H9 (cell line): ENCODE results near the gene HAPLN2. TPM values are rescaled to one million over a fixed set of nuclear protein-coding genes. Genes with fewer than 3 reads are reported as not detected.

Experiments used
- DNase-seq: peaks from one replicate; pipeline ENCODE4 v3.0.0-alpha.2; 2017
- H2AFZ ChIP-seq: one replicate; pipeline ENCODE4 v1.6.1; 2013; ENCODE audit warnings: mild to moderate bottlenecking, low read length, control low read depth, moderate library complexity
- H2AK5ac ChIP-seq: 2 replicates; pipeline ENCODE4 v1.6.1; 2013; ENCODE audit warnings: low read length, control low read depth, mixed read lengths; ENCODE audit not compliant: insufficient read length
- H2BK120ac ChIP-seq: one replicate; pipeline ENCODE4 v1.6.1; 2013; ENCODE audit warnings: low read depth, mild to moderate bottlenecking, low read length, control low read depth, inconsistent platforms; ENCODE audit not compliant: poor library complexity, severe bottlenecking
- H2BK12ac ChIP-seq: 2 replicates; pipeline ENCODE4 v1.6.1; 2013; ENCODE audit warnings: low read length, control low read depth, mixed read lengths, low read depth; ENCODE audit not compliant: insufficient read length
- H2BK15ac ChIP-seq: 2 replicates; pipeline ENCODE4 v1.6.1; 2013; ENCODE audit warnings: low read depth, low read length, control low read depth
- H2BK20ac ChIP-seq: one replicate; pipeline ENCODE4 v1.6.1; 2013; ENCODE audit warnings: low read depth, mild to moderate bottlenecking, low read length, control low read depth, inconsistent platforms; ENCODE audit not compliant: poor library complexity, severe bottlenecking
- H2BK5ac ChIP-seq: 2 replicates; pipeline ENCODE4 v1.6.1; 2013; ENCODE audit warnings: low read length, control low read depth, mixed read lengths; ENCODE audit not compliant: insufficient read length
- H3K14ac ChIP-seq: 2 replicates; pipeline ENCODE4 v1.6.1; 2013; ENCODE audit warnings: low read length, control low read depth; ENCODE audit not compliant: insufficient read depth
- H3K18ac ChIP-seq: 2 replicates; pipeline ENCODE4 v1.6.1; 2013; ENCODE audit warnings: low read depth, mild to moderate bottlenecking, mixed read lengths, low read length, control low read depth; ENCODE audit not compliant: insufficient read length
- H3K23ac ChIP-seq: 2 replicates; pipeline ENCODE4 v1.6.1; 2013; ENCODE audit warnings: low read length, control low read depth, mixed read lengths, low read depth; ENCODE audit not compliant: insufficient read length
- H3K23me2 ChIP-seq: 2 replicates; pipeline ENCODE4 v1.6.1; 2013; ENCODE audit warnings: low read depth, mild to moderate bottlenecking, mixed read lengths, low read length, control low read depth; ENCODE audit not compliant: insufficient read length, poor library complexity, severe bottlenecking
- H3K27ac ChIP-seq: 2 replicates; pipeline ENCODE4 v1.5.1; 2013; ENCODE audit warnings: low read length, control low read depth, mixed read lengths, low read depth; ENCODE audit not compliant: insufficient read length
- H3K27me3 ChIP-seq: 2 replicates; pipeline ENCODE4 v1.6.1; 2013; ENCODE audit warnings: low read length, control low read depth, inconsistent platforms; ENCODE audit not compliant: insufficient read depth
- H3K4ac ChIP-seq: 2 replicates; pipeline ENCODE4 v1.6.1; 2013; ENCODE audit warnings: low read depth, mild to moderate bottlenecking, control low read depth, inconsistent platforms, low read length, moderate library complexity
- H3K4me1 ChIP-seq: 2 replicates; pipeline ENCODE4 v1.6.1; 2013; ENCODE audit warnings: low read length, control low read depth, inconsistent platforms; ENCODE audit not compliant: insufficient read depth
- H3K4me2 ChIP-seq: 2 replicates; pipeline ENCODE4 v1.6.1; 2013; ENCODE audit warnings: low read length, control low read depth, mixed read lengths; ENCODE audit not compliant: insufficient read length, insufficient read depth
- H3K56ac ChIP-seq: 2 replicates; pipeline ENCODE4 v1.6.1; 2013; ENCODE audit warnings: low read depth, mild to moderate bottlenecking, mixed read lengths, low read length, control low read depth; ENCODE audit not compliant: insufficient read length
- H3K79me1 ChIP-seq: 2 replicates; pipeline ENCODE4 v1.6.1; 2013; ENCODE audit warnings: low read depth, mild to moderate bottlenecking, moderate library complexity, low read length, control low read depth, inconsistent platforms; ENCODE audit not compliant: insufficient read depth, poor library complexity, severe bottlenecking
- H3K79me2 ChIP-seq: 2 replicates; pipeline ENCODE4 v1.6.1; 2013; ENCODE audit warnings: low read length, control low read depth, inconsistent platforms; ENCODE audit not compliant: insufficient read depth
- H3K9ac ChIP-seq: 2 replicates; pipeline ENCODE4 v1.6.1; 2013; ENCODE audit warnings: low read length, control low read depth, mixed read lengths; ENCODE audit not compliant: insufficient read length; ENCODE audit errors: extremely low read depth
- H3K9me3 ChIP-seq: one replicate; pipeline ENCODE4 v1.6.1; 2013; ENCODE audit warnings: low read depth, low read length, inconsistent platforms; ENCODE audit not compliant: control insufficient read depth
- H3T11ph ChIP-seq: one replicate; pipeline ENCODE4 v1.6.1; 2013; ENCODE audit warnings: mild to moderate bottlenecking, low read length, control low read depth, inconsistent platforms
- H4K20me1 ChIP-seq: one replicate; pipeline ENCODE4 v1.6.1; 2013; ENCODE audit not compliant: control insufficient read depth, insufficient read length, insufficient read depth
- H4K5ac ChIP-seq: 2 replicates; pipeline ENCODE4 v1.6.1; 2013; ENCODE audit warnings: low read depth, mild to moderate bottlenecking, mixed read lengths, low read length, control low read depth; ENCODE audit not compliant: insufficient read length
- H4K8ac ChIP-seq: replicated peaks from 2 replicates; pipeline ENCODE4 v1.6.1; 2013; ENCODE audit warnings: low read length, control low read depth, mixed read lengths, low read depth; ENCODE audit not compliant: insufficient read length
- H4K91ac ChIP-seq: 2 replicates; pipeline ENCODE4 v1.6.1; 2013; ENCODE audit warnings: low read depth, mild to moderate bottlenecking, moderate library complexity, mixed read lengths, low read length, control low read depth; ENCODE audit not compliant: insufficient read length
- H3K27ac Mint-ChIP-seq, 3 experiments: 2 replicates in 2 of 3; 3 replicates in 1 of 3; pipeline ENCODE4 v1.8.0; 2020 to 2021; ENCODE audit warnings: mixed read lengths in 3 of 3, mild to moderate bottlenecking in 1 of 3, moderate library complexity in 1 of 3
- H3K27me3 Mint-ChIP-seq: 2 replicates; pipeline ENCODE4 v1.8.0; 2021; ENCODE audit warnings: low read depth, mild to moderate bottlenecking, moderate library complexity, mixed read lengths
- H3K36me3 Mint-ChIP-seq, 3 experiments: 2 replicates in 2 of 3; 3 replicates in 1 of 3; pipeline ENCODE4 v1.8.0; 2020 to 2021; ENCODE audit warnings: low read depth in 3 of 3, mixed read lengths in 3 of 3; ENCODE audit not compliant: insufficient read depth in 1 of 3
- H3K4me1 Mint-ChIP-seq, 2 experiments: 2 replicates each; pipeline ENCODE4 v1.8.0; 2020; ENCODE audit warnings: mixed read lengths in 2 of 2
- H3K4me3 Mint-ChIP-seq, 2 experiments: 2 replicates in 1 of 2; 3 replicates in 1 of 2; pipeline ENCODE4 v1.8.0; 2020 to 2021; ENCODE audit warnings: mild to moderate bottlenecking in 2 of 2, mixed read lengths in 2 of 2, moderate library complexity in 1 of 2
- H3K9me3 Mint-ChIP-seq, 2 experiments: 2 replicates in 1 of 2; 3 replicates in 1 of 2; pipeline ENCODE4 v1.8.0; 2020; ENCODE audit warnings: mild to moderate bottlenecking in 2 of 2, mixed read lengths in 2 of 2, moderate library complexity in 1 of 2
- WGBS: extraction: QIAGEN DNeasy Blood & Tissue Kit; methylation state at CpG from one replicate; pipeline ENCODE4 v1.1.7; 2013; ENCODE audit warnings: missing lambda C conversion rate, low lambda C conversion rate, mixed read lengths; ENCODE audit not compliant: insufficient read length; ENCODE audit errors: extremely low coverage; 5-methylcytosine and 5-hydroxymethylcytosine counted together
- total RNA-seq: library from RNA; stranded (reverse); gene quantifications from 2 replicates; pipeline ENCODE4 v1.2.1, GENCODE V29; 2021
- TF ChIP-seq, protein P1 (sequence below): fragments of 200-600 bp; sonication (generic); conservative IDR thresholded peaks from 3 replicates; pipeline ENCODE4 v1.8.0; 2021; ENCODE audit warnings: antibody characterized with exemption, mild to moderate bottlenecking

Gene HAPLN2
- total RNA-seq, 1 experiment from 2014 or later: 0.46 TPM

DNA sequence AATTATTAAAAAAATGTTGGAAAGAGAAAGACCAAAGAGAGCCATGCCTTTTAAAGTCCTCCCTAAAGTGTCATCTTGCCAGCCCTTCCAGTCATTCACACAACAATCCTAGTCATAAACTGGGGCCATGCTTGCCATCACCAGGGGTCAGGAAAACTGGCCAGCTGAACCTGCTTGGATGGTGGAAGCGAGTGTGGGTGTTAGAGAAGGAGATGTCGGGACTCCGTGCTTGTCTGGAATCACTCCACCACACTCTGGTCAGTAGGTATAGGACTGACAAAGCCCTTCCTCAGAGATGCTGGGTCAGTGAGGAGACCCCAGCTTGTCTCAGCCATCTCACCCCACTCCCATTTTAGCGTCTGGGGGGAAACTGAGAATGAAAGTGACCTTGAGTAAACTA, 3.3 kb upstream of the HAPLN2 start:
- Histone ChIP-seq H2BK20ac (no peak overlapping the region), H3K27ac (no peak overlapping the region), H2BK15ac (no peak overlapping the region), H3K23me2 (no peaks in the 10 kb centered on the region), H3K79me1 (no peaks in the 10 kb centered on the region), H3K4ac (no peak overlapping the region), H3K4me1 (no peaks in the 10 kb centered on the region; the same call in 1 of the 2 replicates), H4K91ac (no peak overlapping the region), H4K8ac (no peak overlapping the region), H3T11ph (no peak overlapping the region), H3K9ac (no peak overlapping the region), H4K20me1 (no peaks in the 10 kb centered on the region), H2BK120ac (no peak overlapping the region), H3K23ac (no peak overlapping the region), H2AFZ (no peak overlapping the region), H3K56ac (no peak overlapping the region), H3K18ac (no peak overlapping the region), H3K4me2 (no peak overlapping the region), H2AK5ac (no peak overlapping the region), H4K5ac (no peak overlapping the region), H3K14ac (no peak overlapping the region), H2BK5ac (no peak overlapping the region), H3K27me3 (peaks cover 5% of the 10 kb centered on the region; the same call in 1 of the 2 replicates), H2BK12ac (no peak overlapping the region), H3K79me2 (no peaks in the 10 kb centered on the region), H3K9me3 (no peaks in the 10 kb centered on the region)
- DNase-seq: no peak
- H3K4me1 Mint-ChIP-seq: peaks cover 10 to 12% of the 10 kb centered on the region in 2 experiments
- WGBS: no CpG with 5 or more reads among the region's 4 CpGs
- H3K27ac Mint-ChIP-seq: no peak overlapping the region
- peaks cover 38% of the 10 kb centered on the region for H3K27me3 Mint-ChIP-seq
- TF ChIP-seq, protein P1, sequence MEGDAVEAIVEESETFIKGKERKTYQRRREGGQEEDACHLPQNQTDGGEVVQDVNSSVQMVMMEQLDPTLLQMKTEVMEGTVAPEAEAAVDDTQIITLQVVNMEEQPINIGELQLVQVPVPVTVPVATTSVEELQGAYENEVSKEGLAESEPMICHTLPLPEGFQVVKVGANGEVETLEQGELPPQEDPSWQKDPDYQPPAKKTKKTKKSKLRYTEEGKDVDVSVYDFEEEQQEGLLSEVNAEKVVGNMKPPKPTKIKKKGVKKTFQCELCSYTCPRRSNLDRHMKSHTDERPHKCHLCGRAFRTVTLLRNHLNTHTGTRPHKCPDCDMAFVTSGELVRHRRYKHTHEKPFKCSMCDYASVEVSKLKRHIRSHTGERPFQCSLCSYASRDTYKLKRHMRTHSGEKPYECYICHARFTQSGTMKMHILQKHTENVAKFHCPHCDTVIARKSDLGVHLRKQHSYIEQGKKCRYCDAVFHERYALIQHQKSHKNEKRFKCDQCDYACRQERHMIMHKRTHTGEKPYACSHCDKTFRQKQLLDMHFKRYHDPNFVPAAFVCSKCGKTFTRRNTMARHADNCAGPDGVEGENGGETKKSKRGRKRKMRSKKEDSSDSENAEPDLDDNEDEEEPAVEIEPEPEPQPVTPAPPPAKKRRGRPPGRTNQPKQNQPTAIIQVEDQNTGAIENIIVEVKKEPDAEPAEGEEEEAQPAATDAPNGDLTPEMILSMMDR: no peak
- H3K36me3 Mint-ChIP-seq: no peaks in the 10 kb centered on the region
- H3K4me3 Mint-ChIP-seq: no peak overlapping the region
- no peaks in the 10 kb centered on the region; a peak in 1 of 5 replicates for H3K9me3 Mint-ChIP-seq
